ENCODE results near the gene KCNC3. TPM values are rescaled to one million over a fixed set of nuclear protein-coding genes. Genes with fewer than 3 reads are reported as not detected.

KCNC3 gene
- total and polyA plus RNA-seq, 2 of the 4 experiments (the other 2 are of a cell fraction): 0.07 TPM; not detected in 1

DNA sequence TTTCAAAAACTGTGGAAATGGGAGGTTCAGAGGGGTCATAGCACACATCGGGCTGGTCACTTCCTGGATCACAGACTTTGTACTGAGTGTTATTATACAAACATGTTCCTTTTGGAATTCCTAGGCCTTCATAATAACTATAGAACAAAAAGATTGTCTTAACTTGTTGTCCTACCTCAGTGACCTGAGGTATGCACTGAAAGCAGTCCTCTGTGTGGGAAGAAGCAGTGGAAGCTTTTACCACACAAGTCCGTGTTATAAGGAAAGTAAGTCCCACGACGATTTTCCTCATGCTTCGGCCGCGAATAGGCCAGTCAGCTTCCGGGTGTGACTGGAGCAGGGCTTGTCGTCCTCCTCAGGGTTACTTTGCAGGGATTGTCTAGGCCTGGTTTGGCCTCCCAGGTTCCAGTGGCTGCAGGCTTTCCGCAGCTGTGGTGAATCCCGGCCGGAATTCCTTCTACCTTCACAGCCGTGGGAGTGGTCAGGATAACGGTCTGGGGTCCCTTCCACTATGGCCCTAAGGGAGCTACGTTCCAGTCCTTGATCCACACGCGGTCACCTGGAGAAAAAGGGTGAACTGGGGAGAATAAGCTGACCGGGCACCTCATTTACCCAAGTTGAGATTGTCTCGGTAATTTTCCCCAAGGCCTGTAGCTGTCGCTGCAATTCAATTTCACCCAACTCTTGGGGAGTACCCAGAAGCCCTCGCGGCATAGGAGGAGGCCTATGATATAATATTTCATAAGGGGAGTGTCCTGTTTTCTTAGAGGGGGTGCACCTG, 20.3 kb upstream of the KCNC3 start:
- Histone ChIP-seq H3K9ac (ENCODE audit: low read depth, low read length) (no peak overlapping the region), H2BK20ac (ENCODE audit: low read depth, low read length) (no peak overlapping the region), H2BK5ac (ENCODE audit: low read depth, low read length, poor library complexity, severe bottlenecking) (no peak overlapping the region), H2AK9ac (replicated peaks; ENCODE audit: low read depth, low read length, poor library complexity) (no peak overlapping the region), H3K23ac (ENCODE audit: low read depth, low read length) (no peak overlapping the region), H4K20me1 (ENCODE audit: insufficient read depth, low read length) (no peaks in the 10 kb centered on the region), H3K27me3 (ENCODE audit: control insufficient read depth, insufficient read depth, low read length) (no peaks in the 10 kb centered on the region; the same call in 1 of the 2 replicates), H3K4me3 (ENCODE audit: insufficient read depth, low read depth, low read length) (no peak overlapping the region), H2BK15ac (ENCODE audit: low read depth, low read length) (no peak overlapping the region), H3K9me3 (ENCODE audit: control insufficient read depth, insufficient read depth, low read length) (peaks cover 8% of the 10 kb centered on the region), H3K4me1 (ENCODE audit: control insufficient read depth, insufficient read depth, low read length) (no peaks in the 10 kb centered on the region), H3K4me2 (ENCODE audit: low read depth, low read length) (no peak overlapping the region), H3K9me1 (ENCODE audit: insufficient read depth, low read length) (no peaks in the 10 kb centered on the region), H4K5ac (ENCODE audit: low read depth, low read length) (no peak overlapping the region), H2AFZ (replicated peaks; ENCODE audit: low read length, poor library complexity) (no peak overlapping the region), H4K8ac (ENCODE audit: low read depth in 2 of 2, low read length in 2 of 2) (no peak overlapping the region), H2AK5ac (ENCODE audit: low read depth, low read length) (no peak overlapping the region), H3K36me3 (ENCODE audit: control insufficient read depth, insufficient read depth, low read length) (no peaks in the 10 kb centered on the region), H3K27ac (ENCODE audit: insufficient read depth, low read length) (no peak overlapping the region), H3K14ac (replicated peaks; ENCODE audit: low read depth, low read length) (no peak overlapping the region), H3K18ac (ENCODE audit: low read depth, low read length) (no peak overlapping the region), H2BK120ac (ENCODE audit: low read depth, low read length) (no peak overlapping the region), H4K91ac (ENCODE audit: insufficient read depth, low read depth, low read length) (no peak overlapping the region), H3K56ac (ENCODE audit: extremely low read depth, insufficient read depth, low read length) (no peak overlapping the region), H3K4ac (ENCODE audit: low read depth, low read length) (no peak overlapping the region), H3K79me1 (ENCODE audit: low read depth in 1 of 2, low read length in 2 of 2) (no peaks in the 10 kb centered on the region)
- DNase-seq (no peak), ATAC-seq (ENCODE audit: low read depth) (no peak)
- in situ Hi-C loops (cut with MboI; ENCODE audit: low sequenced_read_pairs): loop anchor here (10.0 kb wide), 1 partner anchor 435 kb away; no protein-coding TSS in a partner anchor
- dilution Hi-C loops (cut with HindIII; ENCODE audit: low sequenced_read_pairs, unreplicated experiment): no loop called here
- intact Hi-C loops (cut with micrococcal nuclease): loop anchor here (10.0 kb wide), 1 partner anchor 665 kb away; the partner anchor contains the start of gene KLK10
- no TSS peak for BruUV-seq (replicated peaks)
- 83% methylated on average over 7 of the region's 22 CpGs; no CpG with 5 or more reads in 1 of the 2 experiments for WGBS, 2 experiments (ENCODE audit: extremely low coverage in 2 of 2, insufficient read length in 1 of 2)
- ChIA-PET CTCF (no interaction called here), POLR2A (ENCODE audit: unreplicated experiment) (no interaction called here)
- no peak for TF ChIP-seq CEBPB (IDR thresholded peaks at IDR 0.05; ENCODE audit: low read depth, low read length)
- TF ChIP-seq NFE2L2 (IDR thresholded peaks at IDR 0.05; ENCODE audit: low read depth, low read length): no peak
- TF ChIP-seq RAD21 (IDR thresholded peaks at IDR 0.05; ENCODE audit: low read length): no peak
- TF ChIP-seq RCOR1 (IDR thresholded peaks at IDR 0.05; ENCODE audit: insufficient replicate concordance, low read length): no peak
- TF ChIP-seq MAZ (IDR thresholded peaks at IDR 0.05; ENCODE audit: borderline replicate concordance, low read depth, low read length): no peak
- TF ChIP-seq, protein P1, sequence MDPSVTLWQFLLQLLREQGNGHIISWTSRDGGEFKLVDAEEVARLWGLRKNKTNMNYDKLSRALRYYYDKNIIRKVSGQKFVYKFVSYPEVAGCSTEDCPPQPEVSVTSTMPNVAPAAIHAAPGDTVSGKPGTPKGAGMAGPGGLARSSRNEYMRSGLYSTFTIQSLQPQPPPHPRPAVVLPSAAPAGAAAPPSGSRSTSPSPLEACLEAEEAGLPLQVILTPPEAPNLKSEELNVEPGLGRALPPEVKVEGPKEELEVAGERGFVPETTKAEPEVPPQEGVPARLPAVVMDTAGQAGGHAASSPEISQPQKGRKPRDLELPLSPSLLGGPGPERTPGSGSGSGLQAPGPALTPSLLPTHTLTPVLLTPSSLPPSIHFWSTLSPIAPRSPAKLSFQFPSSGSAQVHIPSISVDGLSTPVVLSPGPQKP (IDR thresholded peaks at IDR 0.05; ENCODE audit: borderline replicate concordance, low read depth, low read length): no peak
- TF ChIP-seq RFX5 (IDR thresholded peaks at IDR 0.05; ENCODE audit: low read depth, low read length): no peak

Data from IMR-90 (cell line).